Eye (tissue), 1 donor: Measurements from ENCODE around the gene VWDE.

Source experiments
- DNase-seq: peaks from one replicate; pipeline ENCODE4 v3.0.0-alpha.2; 2015

The VWDE gene

DNA sequence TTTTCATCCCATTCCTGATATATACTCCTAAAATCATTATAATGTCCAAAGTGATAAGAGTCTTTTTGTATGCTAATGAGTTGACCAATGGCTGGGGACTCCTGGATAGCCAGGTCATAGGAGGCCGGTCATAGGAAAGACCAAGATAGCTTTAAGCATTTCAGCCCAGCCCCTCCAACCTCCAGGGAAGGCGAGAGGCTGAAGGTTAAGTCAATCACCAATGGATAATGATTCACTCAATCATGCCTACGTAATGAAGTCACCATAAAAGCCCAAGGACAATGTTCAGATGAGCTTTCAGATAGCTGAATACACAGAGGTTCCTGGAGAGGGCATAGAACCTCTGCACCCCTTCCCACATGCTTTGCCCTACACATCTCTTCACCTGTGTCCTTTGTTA is 75.7 kb downstream of the VWDE start:
- DNase-seq = no peak

DNA sequence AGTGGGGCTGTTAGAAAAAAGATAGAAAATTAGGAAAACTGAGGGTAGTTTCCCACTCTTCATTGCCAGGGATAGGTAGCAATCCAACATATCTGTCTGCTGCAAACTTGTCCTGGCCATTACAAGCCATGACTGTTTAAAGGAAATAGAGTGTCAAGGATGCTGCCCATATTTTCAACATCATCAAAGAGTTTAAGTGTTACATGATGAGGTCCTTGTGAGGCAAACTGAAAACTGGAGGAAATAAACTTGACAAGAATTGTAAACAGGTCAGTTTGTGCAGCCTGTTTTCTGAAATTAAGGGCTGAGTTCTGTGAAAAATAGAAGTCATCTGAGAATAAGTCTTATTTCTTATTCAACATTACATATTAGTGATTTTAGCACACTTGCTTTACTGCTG is 78.0 kb downstream of the VWDE start:
- no peak for DNase-seq

DNA sequence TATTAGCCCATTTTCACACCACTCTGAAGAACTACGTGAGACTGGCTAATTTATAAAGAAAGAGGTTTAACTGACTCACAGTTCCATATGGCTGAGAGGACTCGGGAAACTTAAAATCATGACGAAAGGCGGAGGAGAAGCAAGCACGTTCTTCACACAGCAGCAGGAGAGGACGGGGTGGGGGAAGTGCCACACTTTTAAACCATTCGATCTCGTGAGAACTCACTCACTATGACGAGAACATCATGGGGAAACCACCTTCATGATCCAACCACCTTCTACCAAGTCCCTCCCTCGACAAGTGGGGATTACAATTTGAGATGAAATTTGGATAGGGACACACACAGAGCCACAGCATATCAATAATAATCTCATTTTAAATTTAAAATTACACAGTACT is 80.2 kb downstream of the VWDE start:
- no peak for DNase-seq

DNA sequence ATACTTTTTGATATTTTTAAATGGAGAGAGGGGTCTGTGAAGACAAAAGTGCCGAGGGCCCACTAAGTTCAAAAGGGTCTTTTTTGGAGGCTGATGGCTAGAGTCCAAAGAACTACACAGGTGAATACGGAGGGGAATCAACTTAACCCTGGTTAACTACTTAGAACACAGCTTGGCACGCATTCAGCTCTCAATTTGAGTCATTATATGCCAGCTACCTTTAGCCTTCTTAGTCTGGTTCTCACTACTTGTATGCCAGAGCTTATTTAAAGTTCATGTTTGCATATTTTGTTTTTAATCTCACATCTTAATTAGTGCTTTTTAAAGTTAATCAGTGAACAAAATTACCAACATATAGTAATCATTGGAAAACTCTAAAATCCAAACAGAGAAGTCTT is 80.8 kb downstream of the VWDE start:
- no peak for DNase-seq

DNA sequence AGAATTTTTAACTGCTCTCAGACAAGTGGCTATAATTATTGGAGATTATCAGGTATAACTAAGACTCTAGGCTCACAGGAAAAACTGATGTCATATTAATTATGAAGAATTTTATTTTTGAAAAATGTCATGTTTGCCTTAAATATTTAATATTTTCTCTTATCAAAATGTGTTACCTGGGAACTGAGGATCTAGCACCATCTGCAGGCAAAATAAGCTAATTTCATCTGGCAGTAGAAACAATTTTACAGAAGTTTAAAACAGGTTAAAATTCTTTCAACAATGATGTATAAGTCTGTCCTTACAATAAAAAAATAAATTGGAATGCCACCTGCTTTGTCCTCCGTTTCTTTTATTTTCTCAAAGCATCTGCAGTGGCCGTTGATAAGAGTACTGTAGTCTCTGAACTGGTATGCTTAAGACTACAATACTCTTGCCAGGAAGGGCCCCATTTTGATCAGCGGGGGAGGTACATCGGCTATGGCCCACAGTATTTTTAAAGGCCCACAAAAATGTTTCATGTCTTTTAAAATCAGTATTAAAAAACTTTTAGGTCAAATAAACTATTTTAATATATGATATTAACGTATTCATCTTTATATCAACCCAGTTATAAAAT is 81.3 kb downstream of the VWDE start:
- DNase-seq = peak; percentile 60

DNA sequence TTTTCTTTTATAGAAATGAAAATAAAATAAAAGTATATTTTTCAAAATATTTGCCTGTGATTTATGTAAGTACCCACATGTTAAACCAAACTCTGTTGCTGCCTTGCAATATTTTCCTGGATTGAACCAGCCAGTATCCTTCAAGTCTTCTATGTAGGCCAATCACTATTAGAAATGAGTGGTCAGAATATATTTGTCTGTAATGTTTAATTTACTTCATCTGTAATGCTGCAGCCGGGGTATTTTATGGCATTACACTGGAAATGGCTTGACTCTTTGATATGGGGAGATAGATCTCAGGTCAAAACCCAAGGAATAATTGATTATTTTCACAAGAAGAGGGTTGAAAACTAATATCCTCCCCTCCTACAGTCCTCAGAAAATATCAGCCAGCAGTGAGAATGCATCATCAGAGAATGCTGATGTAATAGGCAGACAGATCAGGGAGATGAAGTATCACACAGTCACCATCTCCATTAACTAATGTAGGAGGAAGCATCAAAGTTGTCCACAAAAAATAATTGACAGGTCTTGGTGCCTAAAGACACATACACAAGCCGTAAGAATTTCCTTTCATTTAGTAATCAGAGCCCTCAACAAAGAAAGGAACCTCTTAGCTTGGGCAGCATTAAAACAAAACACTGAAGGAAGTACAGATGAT is 82.5 kb downstream of the VWDE start:
- no peak for DNase-seq

DNA sequence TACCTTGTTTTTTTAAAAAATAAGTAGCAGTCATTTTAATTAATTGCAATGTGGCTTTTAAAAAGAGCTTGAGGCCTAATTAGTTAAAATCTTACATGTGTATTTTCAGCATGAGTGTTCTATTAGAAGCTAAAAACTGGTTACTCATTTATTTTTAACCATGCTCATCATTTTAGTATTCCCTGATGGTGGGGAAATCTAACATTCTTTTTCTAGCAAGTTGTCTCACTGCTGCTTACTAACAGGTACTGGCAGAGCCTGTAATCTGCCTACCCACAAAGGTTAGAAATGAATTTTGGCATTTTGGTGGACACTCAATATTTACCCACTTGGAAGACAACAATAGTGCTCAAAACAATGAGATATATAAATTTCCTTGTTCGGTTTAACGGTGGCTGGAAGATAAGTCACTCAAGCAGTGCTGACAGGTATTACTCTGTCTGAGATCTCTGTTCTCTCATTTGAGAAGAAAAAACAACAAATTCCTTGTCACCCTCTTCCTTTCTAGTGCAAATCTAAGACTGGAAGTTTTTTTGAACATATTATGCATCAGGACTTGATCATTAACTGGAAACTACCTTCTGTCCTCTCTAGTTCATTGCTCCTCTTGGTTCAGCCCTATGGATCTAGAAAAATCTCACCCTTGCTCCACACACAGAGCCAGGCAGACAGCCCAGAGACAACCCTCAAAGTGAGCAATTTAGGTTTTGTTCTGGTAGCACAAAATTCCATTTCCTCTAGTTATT is 83.3 kb downstream of the VWDE start:
- DNase-seq = no peak

DNA sequence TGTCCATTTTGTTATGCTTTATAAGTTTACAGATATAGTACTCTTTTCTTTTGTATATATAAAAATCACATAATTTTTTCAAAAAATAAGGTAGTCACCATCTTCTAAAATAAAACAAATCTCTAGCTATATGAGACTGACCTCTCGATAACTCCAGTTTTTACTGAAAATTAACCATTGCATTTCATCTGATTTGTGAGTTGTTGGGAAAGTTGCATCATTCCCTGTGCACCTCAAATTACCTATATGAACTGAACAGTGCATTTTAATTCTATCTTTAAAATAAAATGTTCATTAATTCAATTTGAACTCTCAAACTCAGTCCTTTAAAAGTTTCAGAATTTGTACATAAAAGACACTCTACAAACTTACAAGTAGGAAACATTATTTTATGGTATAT is 86.0 kb downstream of the VWDE start:
- no peak for DNase-seq

DNA sequence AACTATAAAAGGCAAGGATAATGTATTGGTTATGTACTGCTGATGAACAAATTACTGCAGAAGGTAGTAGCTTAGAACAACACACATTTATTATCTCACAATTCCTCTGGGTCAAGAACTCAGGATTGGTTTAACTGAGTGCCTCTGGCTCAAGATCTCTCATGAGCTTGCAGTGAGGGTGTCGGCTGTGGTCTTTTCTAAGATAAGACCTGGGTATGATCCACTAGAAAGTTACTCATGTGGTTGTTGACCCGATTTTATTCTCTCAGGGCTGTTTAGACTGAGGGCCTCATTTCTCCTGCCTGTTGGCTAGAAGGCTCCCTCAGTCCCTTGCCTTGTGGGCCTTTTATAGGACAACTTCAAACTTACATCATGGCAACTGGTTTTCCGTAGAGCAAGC is 86.7 kb downstream of the VWDE start:
- DNase-seq = no peak

DNA sequence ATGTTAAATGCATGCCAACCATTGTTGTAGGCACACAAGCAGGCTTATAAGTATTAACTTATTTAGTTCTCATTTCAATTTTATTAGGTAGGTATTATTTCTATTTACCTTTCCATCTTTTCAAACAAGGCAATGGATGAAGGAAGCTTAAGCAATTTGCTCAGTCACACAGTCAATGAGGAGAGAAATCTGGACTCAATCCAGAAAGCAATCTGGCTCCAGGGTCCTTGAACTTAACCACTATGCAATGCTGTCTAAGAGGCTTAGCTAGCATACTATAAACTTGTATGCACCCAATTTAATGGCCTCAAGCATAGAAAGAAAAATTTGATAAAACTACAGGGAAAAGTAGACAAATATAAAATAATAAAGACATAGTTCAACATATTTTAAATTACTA is 88.6 kb downstream of the VWDE start:
- peak; percentile 30 for DNase-seq

DNA sequence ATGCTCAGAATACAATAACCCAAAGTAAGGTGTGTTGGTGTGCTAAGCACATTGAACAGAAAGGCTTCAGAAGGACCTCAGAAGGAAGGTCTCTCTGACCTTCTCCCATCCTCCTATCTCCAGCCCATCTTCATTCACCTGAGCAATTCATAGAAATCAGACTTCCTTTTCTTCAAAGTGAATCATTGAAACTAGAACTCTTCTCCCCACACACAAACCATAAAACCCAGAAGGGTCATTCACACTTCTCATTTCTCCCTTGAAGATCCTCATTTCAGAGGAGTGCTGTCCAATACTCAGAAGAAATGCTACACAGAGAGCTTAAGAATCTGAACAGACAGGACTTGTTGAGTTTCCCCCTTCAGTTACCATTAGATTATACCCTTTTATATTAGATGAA is 89.5 kb downstream of the VWDE start:
- no peak for DNase-seq

DNA sequence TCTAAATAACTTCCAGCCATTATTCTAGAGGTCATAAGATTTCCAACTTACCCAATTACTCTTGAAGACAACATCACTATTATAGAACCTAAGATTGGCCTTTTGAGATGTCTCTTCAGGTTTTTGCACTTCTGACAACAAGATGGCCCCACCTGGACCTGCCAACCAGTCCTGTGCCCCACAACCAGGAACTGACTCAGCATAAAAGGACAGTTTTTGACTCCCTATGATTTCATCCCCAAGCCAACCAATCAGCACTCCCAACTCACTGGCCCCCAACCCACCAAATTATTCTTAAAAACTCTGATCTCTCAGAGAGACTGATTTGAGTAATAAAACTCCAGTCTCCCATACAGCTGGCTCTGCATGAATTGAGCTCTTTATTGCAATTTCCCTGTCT is 98.2 kb downstream of the VWDE start:
- DNase-seq = no peak

DNA sequence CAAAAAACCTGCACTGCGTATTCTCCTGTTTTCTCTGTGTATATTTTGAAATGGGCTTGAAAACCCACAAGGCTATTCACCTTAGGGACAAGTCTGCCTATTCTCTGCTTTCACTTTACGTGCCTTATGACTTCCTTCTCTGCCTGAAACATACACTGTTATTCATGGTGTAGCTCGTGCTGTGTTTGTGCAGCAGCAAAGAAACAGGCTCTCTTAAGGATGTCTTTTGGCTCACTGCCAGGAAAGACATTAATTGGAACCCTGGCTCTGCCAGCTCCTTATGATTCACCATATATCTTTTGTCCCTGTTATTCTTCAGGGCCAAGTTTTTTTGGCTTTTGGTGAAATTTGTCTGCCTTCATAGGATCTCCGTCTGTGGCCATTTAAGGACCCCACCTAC is 100.2 kb downstream of the VWDE start:
- DNase-seq = no peak

DNA sequence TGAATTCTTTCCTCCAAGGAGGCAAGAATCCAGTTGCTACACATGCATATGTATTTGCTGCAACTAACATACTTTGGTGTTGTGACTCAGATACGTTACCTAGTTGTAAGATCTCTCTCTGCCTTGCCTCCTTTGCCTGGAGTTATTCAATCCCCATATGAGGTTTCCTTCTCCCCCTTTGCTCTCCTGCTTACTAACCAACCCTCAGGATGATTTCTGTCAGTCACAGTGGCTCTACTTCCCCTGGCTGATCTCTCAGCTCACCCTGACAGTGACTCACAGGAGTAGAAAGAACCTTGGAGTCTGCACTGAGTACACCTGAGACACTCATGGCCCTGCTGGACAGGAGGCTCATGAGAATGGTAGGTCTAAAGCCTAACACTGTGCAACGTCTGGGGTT is 100.6 kb downstream of the VWDE start:
- DNase-seq = no peak

DNA sequence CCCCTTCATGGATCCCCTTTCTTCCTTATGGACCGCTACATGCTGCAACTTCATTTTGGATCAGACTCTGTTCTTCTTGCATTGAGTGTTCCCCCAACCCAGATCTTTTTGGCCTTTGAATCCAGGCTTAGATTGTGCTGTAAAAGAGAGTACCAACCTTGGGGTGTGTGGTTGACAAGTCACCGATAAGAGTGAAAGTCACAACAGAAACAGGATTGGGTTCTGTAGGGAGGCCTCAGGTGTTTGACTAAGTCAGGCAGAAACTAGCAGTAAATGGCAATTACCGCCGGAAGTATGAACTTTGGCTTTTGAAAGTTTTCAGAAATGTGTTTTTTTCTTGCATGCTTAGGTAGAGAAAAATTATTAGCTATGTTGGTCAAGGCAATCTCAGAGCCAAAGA is 103.2 kb downstream of the VWDE start:
- DNase-seq = no peak

DNA sequence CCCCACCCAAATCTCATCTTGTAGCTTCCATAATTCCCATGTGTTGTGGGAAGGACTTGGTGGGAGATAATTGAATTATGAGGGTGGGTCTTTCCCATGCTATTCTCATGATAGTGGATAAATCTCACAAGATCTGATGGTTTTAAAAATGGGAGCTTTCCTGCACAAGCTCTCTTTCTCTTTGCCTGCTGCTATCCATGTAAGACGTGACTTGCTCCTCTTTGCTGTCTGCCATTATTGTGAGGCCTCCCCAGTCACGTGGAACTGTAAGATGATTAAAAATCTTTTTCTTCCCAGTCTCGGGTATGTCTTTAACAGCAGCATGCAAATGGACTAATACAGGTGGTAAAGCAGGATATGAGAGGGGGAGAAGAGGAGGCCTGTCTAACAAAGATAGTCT is 104.3 kb downstream of the VWDE start:
- no peak for DNase-seq

DNA sequence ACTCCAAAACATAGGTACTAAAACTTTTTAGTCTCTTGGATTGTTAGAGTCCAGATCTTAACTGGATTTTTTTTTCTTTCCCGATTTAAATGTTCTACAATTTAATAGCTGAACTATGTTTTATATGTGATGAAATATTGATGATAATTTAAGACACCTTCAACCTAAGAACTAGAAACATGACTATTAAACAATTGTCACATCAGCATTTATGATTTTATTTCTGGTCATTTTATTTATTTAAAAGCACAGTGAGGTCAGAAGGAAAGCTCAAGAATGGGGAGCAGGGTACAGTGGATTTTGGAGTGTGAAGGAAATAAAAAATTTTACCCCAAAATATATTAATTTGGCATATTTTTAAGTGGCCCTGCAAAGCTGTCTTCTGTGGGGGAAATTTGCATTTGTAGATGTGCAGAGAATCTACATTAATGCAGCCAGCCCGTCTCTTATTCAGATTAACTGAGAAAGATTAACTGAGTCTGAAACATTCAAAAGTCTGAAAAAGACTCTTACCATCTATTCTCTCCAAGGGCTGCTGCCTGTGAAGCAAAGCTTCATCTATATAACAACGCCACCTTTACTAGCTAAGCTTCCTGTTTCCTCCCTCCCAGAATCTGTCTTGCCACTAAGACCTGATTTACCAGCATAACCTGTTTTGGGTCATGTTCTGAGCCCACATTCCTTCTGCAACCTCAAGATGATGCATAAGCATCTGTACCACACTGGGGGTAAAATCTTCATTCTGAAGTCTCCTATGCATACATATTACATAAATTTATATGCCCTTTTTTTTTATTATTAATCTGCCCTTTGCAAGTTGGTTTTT is 106.2 kb downstream of the VWDE start:
- DNase-seq = no peak

DNA sequence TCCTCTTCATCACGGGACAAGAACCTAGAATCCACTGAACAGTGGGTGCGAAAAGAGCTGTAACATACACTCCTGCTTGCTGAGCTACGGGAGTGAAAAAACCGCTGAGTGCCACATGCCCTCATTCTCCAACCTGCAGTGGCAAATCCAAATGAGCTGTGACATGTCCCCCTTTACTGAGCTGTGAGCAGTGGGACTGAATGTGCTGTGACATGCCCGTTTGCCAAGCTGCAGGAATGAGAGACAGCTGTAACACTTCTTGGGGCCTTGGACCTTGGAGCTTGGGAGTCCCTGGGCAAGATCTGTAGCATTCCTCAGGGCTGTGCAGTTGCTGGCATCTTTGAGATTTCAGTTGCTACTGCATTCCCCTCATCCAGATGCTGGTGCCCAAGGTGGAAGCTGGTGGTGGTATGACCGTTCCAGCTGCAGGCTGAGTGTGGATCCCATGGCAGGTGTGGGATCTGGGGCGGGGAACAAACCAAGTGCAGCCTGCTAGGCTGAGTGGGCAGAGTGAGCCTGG is 107.6 kb downstream of the VWDE start:
- peak; percentile 12 for DNase-seq

DNA sequence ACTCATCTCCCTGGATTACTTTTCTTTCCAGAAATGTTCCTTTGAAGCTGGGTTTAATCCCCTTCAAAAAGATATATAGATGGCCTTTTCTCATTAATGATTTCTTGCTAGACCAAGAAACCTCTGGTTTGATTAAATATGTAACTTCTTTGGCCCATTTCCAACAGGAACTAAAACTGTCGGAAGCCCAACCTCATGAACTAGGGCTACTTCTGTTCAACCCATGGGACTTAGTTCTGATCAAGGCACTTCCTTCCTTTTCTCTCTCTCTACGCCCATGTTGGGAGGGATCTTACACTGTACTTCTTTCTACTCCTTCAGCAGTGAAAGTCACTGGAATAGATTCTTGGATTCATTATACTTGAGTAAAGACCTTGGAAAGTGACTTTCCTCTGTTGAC is 109.0 kb downstream of the VWDE start:
- no peak for DNase-seq

DNA sequence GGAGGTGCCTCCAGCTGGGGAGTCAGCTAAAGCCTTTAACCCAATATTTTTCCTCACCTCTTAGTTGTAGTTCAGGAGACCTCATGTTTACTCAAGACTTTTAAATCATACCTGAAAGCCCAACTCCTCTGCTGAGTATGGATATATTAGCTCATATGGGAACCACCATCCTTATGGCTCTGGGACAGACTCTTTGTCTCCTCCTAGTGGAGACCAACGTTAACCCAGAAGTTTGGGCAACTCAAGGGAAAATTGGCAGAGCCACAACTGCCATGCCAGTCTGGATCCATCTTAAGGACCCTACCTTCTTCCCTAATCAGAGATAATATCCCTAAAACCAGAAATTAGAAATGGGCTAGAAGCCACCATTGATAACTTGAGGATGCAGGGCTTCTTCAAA is 111.8 kb downstream of the VWDE start:
- no peak for DNase-seq

DNA sequence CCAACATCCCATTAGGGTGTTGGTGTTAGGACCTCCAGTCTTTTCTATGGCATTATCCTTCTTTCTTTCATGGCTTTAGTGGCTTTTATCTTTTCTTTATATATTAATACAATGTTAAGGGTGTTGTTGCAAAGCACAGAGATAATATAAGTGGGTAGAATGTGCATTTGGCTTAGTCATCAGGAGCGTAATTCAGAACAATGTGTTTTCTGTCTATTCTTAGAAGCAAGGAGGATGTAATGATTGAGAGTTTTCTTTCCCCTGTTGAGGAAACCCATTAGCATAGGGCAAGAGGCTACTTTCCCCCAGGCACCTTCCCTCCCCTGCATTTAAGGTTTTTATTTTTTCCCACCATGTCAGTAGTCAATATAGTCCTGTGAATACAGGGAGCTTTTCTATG is 112.9 kb downstream of the VWDE start:
- no peak for DNase-seq

DNA sequence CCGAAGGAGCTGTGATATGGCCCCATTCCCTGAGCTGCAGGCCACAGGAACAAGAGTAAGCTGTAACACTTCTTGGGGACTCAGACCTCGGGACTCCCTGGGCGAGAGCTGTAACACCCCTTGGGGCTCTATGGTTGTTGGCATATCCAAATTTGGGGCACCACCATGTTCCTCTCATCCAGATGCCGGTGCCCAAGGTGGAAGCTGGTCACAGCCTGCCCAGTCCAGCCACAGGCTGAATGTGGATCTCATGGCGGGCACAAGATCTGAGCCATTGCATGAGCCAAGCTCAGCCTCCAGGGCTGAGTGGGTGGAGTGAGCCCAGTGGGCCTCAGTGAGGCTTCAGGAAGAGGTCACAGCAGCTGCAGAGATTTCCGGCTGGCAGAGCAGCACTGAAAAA is 113.7 kb downstream of the VWDE start:
- DNase-seq = no peak

DNA sequence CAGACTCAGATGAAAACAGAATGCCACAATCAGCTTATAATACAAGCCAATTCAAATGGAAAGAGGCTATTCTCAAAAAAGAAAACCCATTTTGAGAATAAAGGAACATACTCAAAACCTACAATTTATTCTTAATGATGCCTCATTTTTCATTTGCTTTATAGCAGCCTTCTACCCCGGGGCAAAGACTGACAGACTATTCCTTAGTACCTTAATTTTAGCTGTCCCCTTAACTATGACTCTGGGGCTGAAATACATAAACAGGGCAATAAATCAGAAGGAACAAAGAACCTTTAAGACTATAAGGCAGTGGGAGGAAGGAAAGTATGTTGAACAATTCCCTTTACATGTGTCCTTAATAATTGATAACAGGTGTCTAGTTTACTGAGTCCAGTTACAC is 115.8 kb downstream of the VWDE start:
- DNase-seq = no peak
